HG03469 (cell line): ENCODE results near the gene ZNF619.

Experiments used
- ATAC-seq: cut with Tn5 transposase; IDR thresholded peaks from one replicate; pipeline ENCODE4 v1.9.1; 2021; ENCODE audit warnings: mild to moderate bottlenecking, moderate library complexity, moderate number of reproducible peaks; ENCODE audit not compliant: unreplicated experiment

The ZNF619 gene

GRCh38 chr3:40464339-40465110 lies 12.4 kb upstream of the ZNF619 start:
- no peak for ATAC-seq

GRCh38 chr3:40465111-40465407 lies 11.9 kb upstream of the ZNF619 start:
- no peak for ATAC-seq

- no peak for ATAC-seq
Measured at GRCh38 chr3:40465456-40465855, 11.5 kb upstream of the ZNF619 start.

- no peak for ATAC-seq
Measured at GRCh38 chr3:40468018-40468417, 8.9 kb upstream of the ZNF619 start.

GRCh38 chr3:40470701-40471100 lies 6.2 kb upstream of the ZNF619 start:
- ATAC-seq: no peak

- no peak for ATAC-seq
Measured at GRCh38 chr3:40477666-40478065, 744 bp downstream of the ZNF619 start.

GRCh38 chr3:40487172-40487571 lies 10.2 kb downstream of the ZNF619 start:
- no peak for ATAC-seq

- ATAC-seq: no peak
Measured at GRCh38 chr3:40490916-40491315, 14.0 kb downstream of the ZNF619 start.

- no peak for ATAC-seq
Measured at GRCh38 chr3:40494698-40495097, 17.8 kb downstream of the ZNF619 start.

GRCh38 chr3:40497288-40497687 lies 20.4 kb downstream of the ZNF619 start:
- no peak for ATAC-seq

- no peak for ATAC-seq
Measured at GRCh38 chr3:40499952-40500351, 23.0 kb downstream of the ZNF619 start.

- ATAC-seq: no peak
Measured at GRCh38 chr3:40502034-40502433, 25.1 kb downstream of the ZNF619 start.

GRCh38 chr3:40504636-40505430 lies 27.9 kb downstream of the ZNF619 start:
- ATAC-seq: no peak

GRCh38 chr3:40505599-40506462 lies 28.9 kb downstream of the ZNF619 start, which contains the start of gene ZNF620:
ZNF620 (plus strand) TSS chr3:40506039; CDS start chr3:40506353, 314 bp downstream.
- peak; percentile 49 for ATAC-seq

- no peak for ATAC-seq
Measured at GRCh38 chr3:40511031-40511718, 34.3 kb downstream of the ZNF619 start.

GRCh38 chr3:40516201-40516600 lies 39.3 kb downstream of the ZNF619 start:
- ATAC-seq: no peak

- no peak for ATAC-seq
Measured at GRCh38 chr3:40518067-40518466, 41.1 kb downstream of the ZNF619 start.

GRCh38 chr3:40518848-40519247 lies 41.9 kb downstream of the ZNF619 start:
- ATAC-seq: no peak

- no peak for ATAC-seq
Measured at GRCh38 chr3:40521254-40521653, 44.3 kb downstream of the ZNF619 start.

GRCh38 chr3:40523781-40524180 lies 46.9 kb downstream of the ZNF619 start:
- no peak for ATAC-seq

- ATAC-seq: no peak
Measured at GRCh38 chr3:40524222-40524567, 47.3 kb downstream of the ZNF619 start.
